WTC11 (cell line): Measurements from ENCODE around the gene WDR1.

Experiments
- NR3C1 ChIP-seq: sonication (generic); formaldehyde crosslinking; conservative IDR thresholded peaks from 2 replicates; pipeline ENCODE4 v1.8.1; 2023; ENCODE audit warnings: low read depth, mild to moderate bottlenecking, missing genetic modification reagents
- TF ChIP-seq, protein P1 (sequence below): fragments of 200-600 bp; IDR thresholded peaks from 2 replicates; pipeline ENCODE4 v1.8.0; 2022; ENCODE audit warnings: antibody characterized with exemption

- TF ChIP-seq, protein P1, sequence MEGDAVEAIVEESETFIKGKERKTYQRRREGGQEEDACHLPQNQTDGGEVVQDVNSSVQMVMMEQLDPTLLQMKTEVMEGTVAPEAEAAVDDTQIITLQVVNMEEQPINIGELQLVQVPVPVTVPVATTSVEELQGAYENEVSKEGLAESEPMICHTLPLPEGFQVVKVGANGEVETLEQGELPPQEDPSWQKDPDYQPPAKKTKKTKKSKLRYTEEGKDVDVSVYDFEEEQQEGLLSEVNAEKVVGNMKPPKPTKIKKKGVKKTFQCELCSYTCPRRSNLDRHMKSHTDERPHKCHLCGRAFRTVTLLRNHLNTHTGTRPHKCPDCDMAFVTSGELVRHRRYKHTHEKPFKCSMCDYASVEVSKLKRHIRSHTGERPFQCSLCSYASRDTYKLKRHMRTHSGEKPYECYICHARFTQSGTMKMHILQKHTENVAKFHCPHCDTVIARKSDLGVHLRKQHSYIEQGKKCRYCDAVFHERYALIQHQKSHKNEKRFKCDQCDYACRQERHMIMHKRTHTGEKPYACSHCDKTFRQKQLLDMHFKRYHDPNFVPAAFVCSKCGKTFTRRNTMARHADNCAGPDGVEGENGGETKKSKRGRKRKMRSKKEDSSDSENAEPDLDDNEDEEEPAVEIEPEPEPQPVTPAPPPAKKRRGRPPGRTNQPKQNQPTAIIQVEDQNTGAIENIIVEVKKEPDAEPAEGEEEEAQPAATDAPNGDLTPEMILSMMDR: no peak
- TF ChIP-seq NR3C1 (CRISPR knock-in tag): no peak
Measured at GRCh38 chr4:10105421-10105820, 11.2 kb downstream of the WDR1 start.
